Natural killer cell (primary cell): ENCODE data around the gene ZNF511. TPM values are rescaled to one million over a fixed set of nuclear protein-coding genes. Genes with fewer than 3 reads are reported as not detected.

ENCODE experiments used
- ATAC-seq, 3 donors: fragments of 150-1000 bp in 2 of 3; fragments of 200-7000 bp in 1 of 3; cut with Tn5 transposase; 1 replicate in 1 of 3; 2 replicates in 2 of 3; pipeline ENCODE4 v1.10.0; 2021; ENCODE audit warnings: mild to moderate bottlenecking in 2 of 3, moderate library complexity in 2 of 3
- DNase-seq, 2 donors: peaks; one replicate each; pipeline versions ENCODE4 v3.0.0 to v3.0.0-alpha.2; 2013 to 2021; ENCODE audit warnings: mixed read lengths in 1 of 2
- H3K27ac ChIP-seq: one replicate; pipeline ENCODE4 v1.5.1; 2013; ENCODE audit warnings: mild to moderate bottlenecking, low read length
- H3K27me3 ChIP-seq: one replicate; pipeline ENCODE4 v1.6.1; 2013; ENCODE audit warnings: low read length; ENCODE audit not compliant: control insufficient read depth, insufficient read depth
- H3K36me3 ChIP-seq: one replicate; pipeline ENCODE4 v1.6.1; 2013; ENCODE audit warnings: low read length; ENCODE audit not compliant: control insufficient read depth, insufficient read depth
- H3K4me1 ChIP-seq: one replicate; pipeline ENCODE4 v1.6.1; 2013; ENCODE audit warnings: low read length; ENCODE audit not compliant: control insufficient read depth, insufficient read depth
- H3K4me3 ChIP-seq: one replicate; pipeline ENCODE4 v1.5.1; 2013; ENCODE audit warnings: low read length
- H3K9me3 ChIP-seq: one replicate; pipeline ENCODE4 v1.6.1; 2013; ENCODE audit warnings: low read length; ENCODE audit not compliant: control insufficient read depth, insufficient read depth
- H3K27ac Mint-ChIP-seq, 2 donors: one replicate each; pipeline ENCODE4 v1.8.0; 2022; ENCODE audit warnings: mild to moderate bottlenecking in 2 of 2, mixed read lengths in 2 of 2, moderate library complexity in 1 of 2
- H3K27me3 Mint-ChIP-seq, 2 donors: one replicate each; pipeline ENCODE4 v1.8.0; 2022; ENCODE audit warnings: low read depth in 2 of 2, mixed read lengths in 2 of 2
- H3K36me3 Mint-ChIP-seq: one replicate; pipeline ENCODE4 v1.8.0; 2022; ENCODE audit warnings: mixed read lengths
- H3K4me1 Mint-ChIP-seq, 2 donors: one replicate each; pipeline ENCODE4 v1.8.0; 2022; ENCODE audit warnings: mixed read lengths in 2 of 2
- H3K4me3 Mint-ChIP-seq: one replicate; pipeline ENCODE4 v1.8.0; 2022; ENCODE audit warnings: mild to moderate bottlenecking, moderate library complexity, mixed read lengths
- H3K9me3 Mint-ChIP-seq, 2 donors: one replicate each; pipeline ENCODE4 v1.8.0; 2022; ENCODE audit warnings: mixed read lengths in 2 of 2
- CTCF ChIP-seq: fragments of 200-600 bp; IDR thresholded peaks from one replicate; pipeline ENCODE4 v1.8.0; 2022; ENCODE audit warnings: antibody characterized with exemption
- WGBS: methylation state at CpG from one replicate; pipeline ENCODE4 v1.1.7; 2013; ENCODE audit warnings: missing lambda C conversion rate; ENCODE audit not compliant: insufficient coverage; 5-methylcytosine and 5-hydroxymethylcytosine counted together
- intact Hi-C: fragments of 100-400 bp; cut with micrococcal nuclease; formaldehyde crosslinking; loops from one replicate; pipeline ENCODE4 v1.14.2; 2022
- total RNA-seq, 4 donors: library from RNA; stranded (reverse); fragments of 120-200 nt in 1 of 4; gene quantifications; one replicate each; pipeline versions ENCODE4 v1.2.3 to v1.2.4, GENCODE V29; 2013 to 2022

Gene ZNF511
- total RNA-seq, 3 donors from 2014 or later (not counting 1 experiment from before 2014, with no cell fraction given), result 28.1 to 39.0 (median 32.4) TPM

GRCh38 chr10:133297504-133297903, 11.2 kb upstream of the ZNF511 start:
- peaks cover 7% of the 10 kb centered on the region for H3K4me1 ChIP-seq
- Mint-ChIP-seq H3K4me1 (peaks cover 0 to under 1% of the 10 kb centered on the region in 2 donors), H3K27ac (no peak overlapping the region), H3K9me3 (no peaks in the 10 kb centered on the region), H3K4me3 (no peak overlapping the region), H3K27me3 (no peaks in the 10 kb centered on the region), H3K36me3 (peaks cover 15% of the 10 kb centered on the region)
- no peaks in the 10 kb centered on the region for H3K9me3 ChIP-seq
- H3K4me3 ChIP-seq, result no peak overlapping the region
- ATAC-seq (no peak), DNase-seq (no peak)
- no peaks in the 10 kb centered on the region for H3K27me3 ChIP-seq
- H3K36me3 ChIP-seq, result peaks cover 75% of the 10 kb centered on the region
- intact Hi-C loops, result no loop called here
- 97% methylated on average over 10 of the region's 10 CpGs for WGBS
- H3K27ac ChIP-seq, result no peak overlapping the region
- no peak for TF ChIP-seq CTCF

GRCh38 chr10:133298466-133298865, 10.2 kb upstream of the ZNF511 start:
- no peak overlapping the region for H3K27ac ChIP-seq
- peaks cover 69% of the 10 kb centered on the region for H3K36me3 ChIP-seq
- peak overlapping the region in 1 of 2 donors; percentile 63 for H3K27ac Mint-ChIP-seq
- H3K36me3 Mint-ChIP-seq, result peaks cover 15% of the 10 kb centered on the region
- intact Hi-C loops, result no loop called here
- ATAC-seq (no peak), DNase-seq (no peak)
- peaks cover 3% of the 10 kb centered on the region for H3K4me1 ChIP-seq
- no peaks in the 10 kb centered on the region for H3K9me3 ChIP-seq
- H3K4me1 Mint-ChIP-seq, result peaks cover 1 to 5% of the 10 kb centered on the region in 2 donors
- WGBS, result 96% methylated on average over 14 of the region's 14 CpGs
- H3K4me3 Mint-ChIP-seq, result no peak overlapping the region
- TF ChIP-seq CTCF, result no peak
- H3K9me3 Mint-ChIP-seq, result no peaks in the 10 kb centered on the region
- no peak overlapping the region for H3K4me3 ChIP-seq
- H3K27me3 Mint-ChIP-seq, result no peaks in the 10 kb centered on the region
- H3K27me3 ChIP-seq, result no peaks in the 10 kb centered on the region

GRCh38 chr10:133299224-133299623, 9.5 kb upstream of the ZNF511 start:
- Mint-ChIP-seq H3K4me3 (no peak overlapping the region), H3K4me1 (peaks cover 4 to 5% of the 10 kb centered on the region in 2 donors), H3K36me3 (peaks cover 15% of the 10 kb centered on the region), H3K27me3 (no peaks in the 10 kb centered on the region), H3K27ac (no peak overlapping the region), H3K9me3 (no peaks in the 10 kb centered on the region)
- WGBS, result 97% methylated on average over 10 of the region's 10 CpGs
- no peaks in the 10 kb centered on the region for H3K9me3 ChIP-seq
- ATAC-seq, result no peak
- no peaks in the 10 kb centered on the region for H3K27me3 ChIP-seq
- intact Hi-C loops, result no loop called here
- no peak for TF ChIP-seq CTCF
- peaks cover 63% of the 10 kb centered on the region for H3K36me3 ChIP-seq
- no peaks in the 10 kb centered on the region for H3K4me1 ChIP-seq
- DNase-seq, result no peak
- no peak overlapping the region for H3K4me3 ChIP-seq
- no peak overlapping the region for H3K27ac ChIP-seq

- H3K4me1 Mint-ChIP-seq, result peaks cover 5% of the 10 kb centered on the region in 2 donors
- H3K27ac Mint-ChIP-seq, result no peak overlapping the region
- H3K36me3 Mint-ChIP-seq, result peaks cover 15% of the 10 kb centered on the region
- H3K27me3 ChIP-seq, result no peaks in the 10 kb centered on the region
- 92% methylated on average over 13 of the region's 14 CpGs for WGBS
- H3K36me3 ChIP-seq, result peaks cover 60% of the 10 kb centered on the region
- no peaks in the 10 kb centered on the region for H3K27me3 Mint-ChIP-seq
- no peaks in the 10 kb centered on the region for H3K9me3 ChIP-seq
- intact Hi-C loops, result no loop called here
- no peak overlapping the region for H3K4me3 Mint-ChIP-seq
- no peak overlapping the region for H3K27ac ChIP-seq
- no peak for TF ChIP-seq CTCF
- H3K9me3 Mint-ChIP-seq, result no peaks in the 10 kb centered on the region
- H3K4me3 ChIP-seq, result no peak overlapping the region
- DNase-seq (no peak), ATAC-seq (no peak)
- no peaks in the 10 kb centered on the region for H3K4me1 ChIP-seq
Measured at GRCh38 chr10:133299738-133300137, 9.0 kb upstream of the ZNF511 start.
